SKM-1 treated with dmso at 0.1 percent for 144 hours (cell line): Measurements from ENCODE around the gene GASK1A.
A peak's percentile ranks its signal among the peaks of the same experiment; 100 is the strongest.
"Not testable (repeated sequence)": the region's sequence is repeated elsewhere in the genome, so short reads cannot be mapped to it uniquely, and the experiment has no call there.

ENCODE experiments used
- DNase-seq: peaks from one replicate; lab custom pipeline; 2025; ENCODE audit not compliant: unreplicated experiment; lab: John Stamatoyannopoulos, UW

GASK1A gene

DNA sequence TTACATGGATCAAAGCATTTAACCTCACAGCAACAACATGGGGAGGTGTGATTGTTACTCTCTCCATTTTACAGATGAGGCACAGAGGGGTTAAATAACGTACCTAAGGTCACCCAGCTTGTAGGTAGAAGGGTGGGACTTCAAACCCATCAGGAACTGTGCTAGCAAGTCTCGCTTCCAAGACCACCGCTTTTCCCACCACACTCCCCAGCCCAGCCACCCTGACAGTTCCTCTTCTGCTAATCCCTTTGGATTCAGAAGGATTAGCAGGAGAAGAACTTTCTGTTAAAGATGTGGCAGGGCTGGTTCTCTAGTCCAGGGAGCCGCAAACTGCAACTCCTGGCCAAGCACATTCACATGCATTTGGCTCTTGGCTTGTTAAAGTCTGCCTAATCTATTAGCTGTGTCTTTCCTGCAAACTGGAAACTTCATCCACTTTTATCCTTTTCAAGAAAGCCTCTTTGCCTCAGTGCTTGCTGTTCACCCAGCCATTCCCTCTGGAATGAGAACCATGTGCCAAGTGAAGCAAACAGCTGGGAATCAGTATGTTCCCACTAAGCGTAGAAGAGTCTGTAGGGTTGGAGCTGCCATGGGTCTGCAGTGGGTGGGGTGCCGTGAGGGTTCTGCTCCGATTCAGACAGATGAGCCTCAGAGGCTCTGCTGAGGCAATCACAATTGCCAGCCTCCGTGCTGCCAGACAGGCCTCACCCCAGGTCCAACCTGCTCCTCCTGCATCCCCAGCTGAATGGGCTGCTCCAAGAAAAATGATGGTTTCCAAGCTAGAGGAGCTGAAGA is 82.2 kb downstream of the GASK1A start:
- DNase-seq = peak; percentile 22

GRCh38 chr3:43062040-43062563 is 83.0 kb downstream of the GASK1A start:
- DNase-seq = no peak

DNA sequence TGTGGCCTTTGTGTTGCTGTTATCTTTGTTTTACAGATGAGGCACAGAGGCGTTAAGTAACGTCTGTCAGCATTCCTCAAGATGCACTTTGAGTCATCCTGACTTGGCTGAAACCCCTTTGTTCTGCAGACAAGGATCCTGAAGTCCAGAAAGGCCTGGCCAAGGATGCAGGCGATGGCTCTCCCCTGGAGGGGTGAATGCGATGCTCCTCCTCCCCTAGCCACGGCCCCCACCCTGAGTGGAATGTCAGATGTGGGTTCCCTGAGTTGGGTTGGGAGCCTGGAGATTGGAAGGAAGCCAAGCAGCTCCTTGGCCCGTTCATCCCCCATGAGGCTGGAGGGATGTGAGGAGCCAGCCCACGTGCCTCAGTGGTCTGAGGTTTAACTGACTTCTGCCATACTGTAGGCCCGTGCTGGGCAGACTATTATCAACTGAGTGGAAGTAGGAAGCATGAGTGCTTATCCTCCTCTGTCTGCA is 83.5 kb downstream of the GASK1A start:
- DNase-seq = no peak

- no peak for DNase-seq
Measured at GRCh38 chr3:43063114-43063513, 84.0 kb downstream of the GASK1A start.

- DNase-seq = not testable (repeated sequence)
Measured at GRCh38 chr3:43070670-43071069, 91.6 kb downstream of the GASK1A start.

DNA sequence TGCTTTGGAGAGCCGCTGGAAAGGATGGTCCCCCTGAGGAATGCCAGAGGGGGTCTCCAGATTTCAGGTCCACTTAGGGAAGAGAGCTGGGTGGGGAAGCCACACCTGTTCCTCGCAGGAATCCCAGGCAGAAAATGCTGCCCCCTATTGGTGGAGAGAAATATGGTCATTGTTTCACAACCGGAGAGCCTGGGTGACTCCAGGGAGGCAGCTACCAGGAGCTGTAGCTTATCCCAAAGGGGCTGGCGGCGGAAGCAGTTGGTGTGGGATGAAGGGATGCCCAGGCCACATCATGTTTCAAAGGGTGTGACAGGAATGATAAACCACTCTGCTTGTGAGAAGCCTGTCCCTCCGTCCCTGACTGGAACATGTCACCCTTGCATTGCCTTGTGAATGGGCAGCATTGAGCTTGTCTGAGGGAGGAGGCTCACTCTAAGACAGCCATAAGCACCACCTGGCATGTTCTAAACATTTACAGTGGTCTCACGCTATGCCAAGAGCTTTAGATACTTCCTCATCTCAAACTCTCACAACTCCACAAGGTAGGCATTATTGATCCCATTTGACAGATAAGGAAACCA is 92.3 kb downstream of the GASK1A start:
- DNase-seq = no peak

GRCh38 chr3:43072361-43072760 is 93.2 kb downstream of the GASK1A start:
- no peak for DNase-seq

DNA sequence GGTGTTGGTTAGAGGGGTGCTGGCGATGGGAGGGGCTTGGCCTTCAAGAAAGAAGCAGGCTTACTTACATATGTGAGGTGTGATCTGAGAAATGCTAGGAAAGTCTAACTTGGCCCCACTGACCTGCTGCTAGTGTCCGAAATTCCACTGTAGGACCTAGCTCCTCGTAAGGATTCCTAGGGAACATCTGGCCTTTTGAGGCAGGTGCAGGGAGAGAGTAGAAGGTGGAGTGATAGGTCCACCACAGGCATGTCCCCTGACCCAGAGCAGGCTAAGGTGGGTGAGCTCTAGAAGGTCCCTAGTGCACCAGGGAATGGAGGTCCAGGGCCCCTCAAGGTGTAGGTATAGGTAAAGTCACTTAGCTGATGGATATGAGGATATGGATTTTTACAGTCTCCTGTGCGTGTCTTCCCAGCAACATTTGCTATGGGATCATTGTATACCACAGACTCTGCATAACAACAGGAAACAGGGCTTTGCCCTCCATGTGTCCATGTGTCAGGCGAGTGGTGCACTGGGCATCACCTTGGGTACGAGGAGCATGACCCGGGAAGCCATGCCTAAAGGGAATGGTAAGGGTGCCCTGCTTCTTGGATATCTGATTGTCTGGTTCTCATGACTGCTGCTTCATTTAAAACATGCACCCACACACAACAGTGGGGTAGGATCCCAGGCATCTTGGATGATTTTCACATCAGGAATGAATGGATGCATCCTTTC is 94.2 kb downstream of the GASK1A start:
- DNase-seq = no peak

DNA sequence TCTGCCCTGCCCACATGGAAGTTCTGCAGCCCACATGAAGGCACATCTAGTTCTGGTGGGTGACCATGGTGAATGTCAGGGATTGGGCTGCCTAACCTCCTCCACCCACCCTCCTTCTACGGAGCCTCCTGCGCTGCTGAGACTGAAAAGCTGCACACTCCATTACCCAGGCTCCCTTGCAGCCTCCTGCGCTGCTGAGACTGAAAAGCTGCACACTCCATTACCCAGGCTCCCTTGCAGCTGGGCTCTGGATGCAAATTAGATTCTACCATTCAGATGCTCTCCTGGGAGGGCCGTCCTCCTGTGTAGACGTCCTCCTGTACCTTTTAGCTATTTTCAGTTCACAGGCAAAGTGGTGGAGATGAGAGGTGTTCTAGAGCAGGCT is 94.7 kb downstream of the GASK1A start:
- DNase-seq = no peak

DNA sequence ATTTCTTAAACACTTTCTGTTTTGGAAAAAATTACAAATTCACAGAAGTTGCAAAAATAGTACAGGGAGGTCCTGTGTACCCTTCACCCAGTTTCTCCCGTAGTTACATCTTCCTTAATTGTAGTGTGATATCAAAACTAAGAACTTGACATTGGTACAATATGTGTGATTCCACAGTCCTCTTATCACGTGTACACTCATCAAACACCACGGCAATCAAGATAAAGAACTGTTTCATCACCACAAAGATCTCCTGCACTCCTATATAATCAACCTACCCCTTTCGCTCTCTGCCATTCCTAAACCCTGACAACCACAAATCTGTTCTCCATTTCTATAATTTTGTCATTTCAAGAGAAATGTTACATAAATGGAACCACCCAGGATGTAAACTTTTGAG is 95.4 kb downstream of the GASK1A start:
- DNase-seq = no peak

DNA sequence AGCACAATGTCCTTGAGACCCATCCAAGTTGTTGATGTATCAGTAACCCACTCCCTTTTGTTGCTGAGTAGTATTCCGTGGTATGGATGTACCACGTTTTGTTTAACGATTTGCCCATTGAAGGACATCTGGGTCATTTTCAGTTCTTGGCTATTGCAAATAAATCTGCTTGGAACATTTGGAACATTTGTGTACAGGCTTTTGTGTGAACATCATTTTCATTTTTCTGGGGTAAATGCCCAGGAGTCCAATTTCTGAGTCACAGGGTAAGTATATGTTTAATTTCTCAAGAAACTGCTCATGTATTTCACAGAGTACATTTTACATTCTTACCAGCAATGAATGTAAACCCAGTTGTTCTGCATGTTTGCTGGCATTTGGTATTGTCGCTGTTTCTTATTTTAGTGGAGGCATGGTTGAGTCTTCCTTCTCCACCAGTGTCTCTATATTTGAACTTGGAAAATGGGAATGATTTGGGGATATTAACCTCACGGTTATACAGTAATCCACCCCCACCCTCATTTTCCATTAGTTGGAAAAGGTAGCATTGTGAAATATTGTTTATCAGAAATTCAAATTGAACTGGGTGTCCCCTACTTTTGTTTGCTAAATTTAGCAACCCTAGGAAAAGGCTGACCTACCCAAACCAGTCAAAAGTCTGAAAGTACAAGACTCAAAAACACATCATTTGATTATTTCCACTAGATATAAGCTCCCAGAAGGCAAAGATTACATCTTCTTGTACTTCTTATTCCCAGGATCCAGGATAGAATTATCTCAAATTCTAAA is 96.0 kb downstream of the GASK1A start:
- no peak for DNase-seq

DNA sequence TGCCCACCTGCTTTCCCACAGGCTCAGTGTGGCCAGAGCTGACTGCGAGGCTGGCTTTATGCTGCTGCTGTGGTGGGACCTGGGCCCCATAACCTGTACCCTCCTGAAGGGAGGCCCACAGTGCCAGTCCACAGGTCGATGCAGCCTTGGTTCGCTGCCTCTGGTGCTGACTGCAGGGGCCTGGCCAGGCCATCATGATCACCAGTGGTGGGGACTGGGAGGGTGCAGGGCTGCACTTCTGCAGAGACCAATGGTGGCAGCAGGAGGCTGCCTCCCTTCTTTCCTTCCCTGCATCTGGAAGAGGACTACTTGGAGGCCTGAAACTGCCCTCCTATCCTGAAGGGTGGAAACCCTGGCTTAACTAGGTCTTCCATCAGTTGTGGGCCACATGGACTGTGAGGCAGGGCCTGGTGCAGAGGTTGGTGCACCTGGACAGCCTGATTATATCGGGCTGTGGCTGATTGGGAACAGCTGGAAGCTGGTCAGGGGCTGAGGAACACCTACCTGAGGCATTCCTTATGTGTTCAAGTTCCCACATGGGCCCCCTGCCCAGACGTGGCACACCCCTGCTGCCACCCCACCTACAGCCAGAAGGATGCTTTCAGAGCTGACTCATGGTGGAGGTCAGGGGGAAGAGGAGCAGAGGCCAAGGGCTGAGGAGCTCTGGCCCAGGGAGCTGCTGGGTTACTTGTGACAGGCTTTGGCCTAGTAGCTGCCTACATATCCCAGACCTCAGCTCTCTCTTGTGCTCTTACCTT is 97.0 kb downstream of the GASK1A start:
- DNase-seq = no peak

DNA sequence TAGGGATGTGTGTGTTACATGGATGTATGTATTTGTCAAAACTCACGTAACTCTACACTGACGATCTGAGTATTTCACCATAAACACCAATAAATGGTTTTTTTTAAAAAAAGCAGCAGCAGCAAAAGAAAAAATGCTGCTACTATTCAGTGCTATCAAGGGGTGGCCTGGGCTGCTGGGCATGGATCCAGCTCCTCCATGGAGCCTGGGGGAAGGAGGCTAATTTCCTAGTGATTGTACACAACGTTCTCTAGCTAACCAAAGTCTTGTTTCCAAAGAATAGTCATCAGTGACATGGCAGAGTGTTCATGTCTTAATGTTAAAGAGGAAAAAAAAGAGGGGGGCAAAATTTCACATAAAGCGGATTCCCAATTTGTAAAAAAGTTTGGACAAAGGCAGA is 97.7 kb downstream of the GASK1A start:
- DNase-seq = no peak

GRCh38 chr3:43077261-43077660 is 98.2 kb downstream of the GASK1A start:
- DNase-seq = no peak

- no peak for DNase-seq
Measured at GRCh38 chr3:43077707-43078106, 98.6 kb downstream of the GASK1A start.

DNA sequence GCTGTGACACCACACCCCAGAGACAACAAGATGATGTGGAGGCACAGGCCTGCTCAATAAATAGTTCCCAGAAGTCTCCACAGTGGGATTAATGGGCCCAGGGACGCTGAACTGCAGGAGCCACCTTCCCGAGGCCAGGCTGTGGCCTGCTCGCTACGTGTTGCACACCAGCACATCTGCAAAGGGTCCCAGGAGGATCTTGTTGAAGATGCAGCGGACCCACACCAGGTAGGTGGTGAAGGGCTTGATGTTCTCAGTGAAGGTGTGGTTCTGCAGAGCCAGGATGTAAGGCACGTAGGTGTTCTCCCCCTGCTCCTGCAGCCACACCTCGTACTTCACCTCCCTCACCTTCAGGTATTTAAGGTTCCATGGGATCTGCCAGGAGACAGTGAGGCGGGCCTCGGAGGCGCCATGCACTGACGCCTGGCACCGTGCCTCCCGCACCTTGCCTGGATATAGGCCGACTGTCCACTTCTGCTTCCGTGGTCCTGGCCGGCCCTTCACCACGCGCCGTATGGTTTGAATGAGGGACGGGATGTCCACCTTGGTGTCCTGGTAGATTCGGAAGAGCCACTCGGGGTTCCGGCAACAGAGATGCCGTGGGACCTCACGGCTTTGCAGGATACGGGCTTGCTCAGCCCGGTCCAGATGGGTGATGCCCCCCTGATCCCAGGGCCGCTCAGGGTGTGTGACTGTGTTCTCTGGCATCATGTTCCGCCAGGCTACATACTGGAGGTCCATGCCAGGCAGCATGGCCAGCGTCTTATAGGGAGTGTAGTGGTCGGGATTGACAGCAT is 100.6 kb downstream of the GASK1A start:
- no peak for DNase-seq

DNA sequence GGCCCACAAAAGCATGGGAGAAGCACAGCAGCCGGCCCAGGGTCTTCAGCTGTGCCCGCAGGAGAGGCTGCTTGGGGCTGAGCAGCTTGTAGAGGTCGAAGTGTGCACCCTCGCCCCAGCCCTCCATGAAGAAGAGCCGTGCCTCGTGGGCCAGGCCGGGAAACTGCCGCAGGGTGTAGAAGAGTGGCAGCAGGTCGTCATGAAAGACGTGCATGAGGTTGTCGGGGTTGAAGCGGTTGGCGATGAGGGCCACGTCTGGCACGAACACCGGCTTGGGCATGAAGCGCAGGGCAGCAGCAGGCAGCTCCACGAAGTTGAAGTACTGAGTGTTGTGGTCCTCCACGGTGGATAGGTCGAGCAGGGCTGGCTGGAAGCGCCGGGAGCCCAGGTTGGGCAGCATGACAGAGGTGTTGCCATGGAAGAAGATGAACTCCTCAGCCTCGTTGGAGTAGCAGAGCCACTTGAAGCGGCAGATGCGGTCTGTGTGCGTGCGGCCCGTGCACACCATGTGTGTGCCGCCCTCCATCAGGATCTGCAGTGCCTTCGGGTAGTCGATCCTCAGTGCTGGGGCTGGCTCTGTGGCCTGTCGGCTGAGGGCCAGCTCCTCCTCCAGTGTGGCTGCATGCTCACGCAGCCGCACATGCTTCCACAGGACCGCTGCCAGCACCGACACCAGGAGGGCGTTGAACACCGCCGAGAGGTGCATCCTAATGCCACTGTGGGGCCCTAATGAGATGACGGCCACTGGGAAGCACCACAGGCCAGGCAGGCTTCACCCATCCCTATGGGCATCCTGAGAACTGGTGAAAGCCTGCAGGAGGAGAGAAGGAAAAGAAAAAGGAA is 101.8 kb downstream of the GASK1A start:
- DNase-seq = no peak

GRCh38 chr3:43081796-43082195 is 102.7 kb downstream of the GASK1A start:
- no peak for DNase-seq

GRCh38 chr3:43082457-43082856 is 103.3 kb downstream of the GASK1A start:
- DNase-seq = no peak
